HG03060 (cell line): ENCODE measurements around the gene SLC6A19.
"Not testable (repeated sequence)": the region's sequence is repeated elsewhere in the genome, so short reads cannot be mapped to it uniquely, and the experiment has no call there.

Source experiments
- ATAC-seq: cut with Tn5 transposase; IDR thresholded peaks from one replicate; pipeline ENCODE4 v1.9.1; 2021; ENCODE audit warnings: low read depth, moderate number of reproducible peaks; ENCODE audit not compliant: unreplicated experiment

SLC6A19 gene

GRCh38 chr5:1254196-1254595 is 52.8 kb downstream of the SLC6A19 start:
- no peak for ATAC-seq

- ATAC-seq = no peak
These were observed 53.7 kb downstream of the SLC6A19 start for GRCh38 chr5:1255081-1255561.

DNA sequence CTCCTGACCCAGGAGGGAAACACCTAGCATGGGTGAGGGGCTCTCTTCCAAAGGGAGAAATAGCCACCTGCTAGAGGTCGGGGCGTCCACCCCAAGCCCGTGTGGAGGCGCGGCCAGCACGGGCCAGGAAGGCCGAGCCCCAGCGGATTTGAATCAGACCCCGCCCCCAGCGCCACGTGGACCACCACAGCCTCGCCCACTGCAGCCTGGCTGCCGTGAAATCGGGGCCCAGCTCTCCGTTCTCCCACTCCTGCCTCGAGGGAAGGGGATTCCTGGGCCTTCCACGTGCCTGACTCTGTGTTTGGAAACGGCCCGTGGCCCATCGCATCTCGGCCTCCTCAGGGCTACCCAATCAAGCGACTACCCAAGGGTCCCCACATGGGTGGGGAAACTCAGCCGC is 55.4 kb downstream of the SLC6A19 start:
- no peak for ATAC-seq

GRCh38 chr5:1257363-1257762 is 56.0 kb downstream of the SLC6A19 start:
- no peak for ATAC-seq

- ATAC-seq = no peak
These were observed 56.4 kb downstream of the SLC6A19 start for GRCh38 chr5:1257841-1258240.

GRCh38 chr5:1259806-1260480 is 58.5 kb downstream of the SLC6A19 start:
- no peak for ATAC-seq

GRCh38 chr5:1261643-1262042 is 60.2 kb downstream of the SLC6A19 start:
- ATAC-seq = no peak

GRCh38 chr5:1262381-1262780 is 61.0 kb downstream of the SLC6A19 start:
- no peak for ATAC-seq

DNA sequence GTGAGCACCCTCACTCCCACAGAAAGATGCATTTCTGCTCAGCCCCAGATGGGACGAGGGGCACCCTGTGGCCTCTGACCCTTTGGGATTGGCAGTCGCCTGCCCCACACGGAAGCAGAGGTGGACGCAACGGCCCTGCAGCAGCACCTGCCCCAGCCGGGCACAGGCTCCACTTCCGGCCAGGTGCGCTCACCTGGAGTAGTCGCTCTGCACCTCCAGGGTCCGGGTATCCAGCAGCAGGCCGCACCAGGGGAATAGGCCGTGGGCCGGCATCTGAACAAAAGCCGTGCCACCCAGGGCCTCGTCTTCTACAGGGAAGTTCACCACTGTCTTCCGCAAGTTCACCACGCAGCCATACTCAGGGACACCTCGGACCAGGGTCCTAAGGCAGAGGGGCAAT is 62.8 kb downstream of the SLC6A19 start:
- ATAC-seq = no peak

- ATAC-seq = no peak
These were observed 63.6 kb downstream of the SLC6A19 start for GRCh38 chr5:1265026-1265425.

- ATAC-seq = no peak
These were observed 64.4 kb downstream of the SLC6A19 start for GRCh38 chr5:1265461-1266455.

GRCh38 chr5:1266791-1267190 is 65.4 kb downstream of the SLC6A19 start:
- no peak for ATAC-seq

- ATAC-seq = not testable (repeated sequence)
These were observed 66.1 kb downstream of the SLC6A19 start for GRCh38 chr5:1267464-1267863.

- ATAC-seq = no peak
These were observed 66.7 kb downstream of the SLC6A19 start for GRCh38 chr5:1268056-1268455.

DNA sequence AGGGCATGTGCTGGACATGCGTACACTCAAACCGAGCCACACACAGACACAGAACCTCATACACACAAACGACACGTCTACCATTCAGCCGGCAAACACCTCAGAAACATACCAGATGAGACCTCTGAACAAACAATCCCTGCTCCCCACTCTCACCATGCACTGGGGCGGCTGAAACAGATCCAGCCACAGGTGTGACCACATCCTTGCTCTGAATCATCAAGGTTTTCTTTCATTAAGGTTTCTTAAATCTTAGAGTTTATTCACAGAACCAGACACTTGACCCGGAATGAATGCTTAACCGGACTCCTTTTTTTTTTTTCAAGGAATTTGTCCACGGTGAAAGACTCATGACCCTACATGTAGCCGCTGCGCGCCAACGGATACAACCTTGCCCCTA is 67.3 kb downstream of the SLC6A19 start:
- no peak for ATAC-seq

GRCh38 chr5:1270426-1270825 is 69.0 kb downstream of the SLC6A19 start:
- ATAC-seq = no peak

- ATAC-seq = no peak
These were observed 69.8 kb downstream of the SLC6A19 start for GRCh38 chr5:1270933-1271914.

- no peak for ATAC-seq
These were observed 70.8 kb downstream of the SLC6A19 start for GRCh38 chr5:1272201-1272600.

DNA sequence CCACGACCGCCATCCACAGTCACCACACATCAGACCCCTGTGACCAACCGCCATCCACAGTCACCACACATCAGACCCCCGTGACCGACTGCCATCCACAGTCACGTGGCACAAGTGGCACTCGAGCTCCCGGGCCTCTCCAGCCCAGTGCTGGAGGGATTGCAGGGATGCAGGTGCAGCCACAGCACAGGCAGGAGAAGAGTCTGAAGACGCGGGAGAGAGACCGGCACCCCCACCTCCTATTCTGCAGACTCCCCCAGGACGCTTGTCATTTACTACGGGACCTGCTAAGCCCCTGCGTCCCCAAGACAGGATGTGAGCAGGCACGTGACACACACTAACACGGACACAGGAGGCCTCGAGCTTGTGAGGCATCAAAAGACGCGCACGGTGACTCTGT is 72.3 kb downstream of the SLC6A19 start:
- ATAC-seq = no peak

- ATAC-seq = no peak
These were observed 73.1 kb downstream of the SLC6A19 start for GRCh38 chr5:1274471-1274870.
